ENCODE measurements around the gene LIN37.

Gene LIN37

DNA sequence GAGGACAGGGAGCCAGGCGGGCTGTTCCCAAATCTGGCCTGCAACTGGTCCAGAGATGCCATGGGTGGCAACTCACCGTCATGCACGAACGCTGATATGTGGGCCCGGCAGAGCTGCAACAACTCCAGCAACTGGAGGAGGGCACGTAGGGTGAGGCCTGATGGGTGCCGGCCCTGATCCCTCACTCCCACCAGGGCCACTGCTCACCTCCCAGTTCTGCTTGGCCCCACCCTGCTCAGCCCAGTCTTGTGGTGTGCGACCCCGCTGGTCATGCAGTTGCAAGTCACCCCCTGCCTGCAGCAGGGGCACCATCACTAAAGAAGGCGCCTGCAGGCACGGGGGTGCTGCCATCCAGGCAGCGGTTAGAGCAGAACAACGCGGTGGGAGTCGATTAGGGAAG is 43.9 kb downstream of the LIN37 start:
- TF ChIP-seq, protein P1, sequence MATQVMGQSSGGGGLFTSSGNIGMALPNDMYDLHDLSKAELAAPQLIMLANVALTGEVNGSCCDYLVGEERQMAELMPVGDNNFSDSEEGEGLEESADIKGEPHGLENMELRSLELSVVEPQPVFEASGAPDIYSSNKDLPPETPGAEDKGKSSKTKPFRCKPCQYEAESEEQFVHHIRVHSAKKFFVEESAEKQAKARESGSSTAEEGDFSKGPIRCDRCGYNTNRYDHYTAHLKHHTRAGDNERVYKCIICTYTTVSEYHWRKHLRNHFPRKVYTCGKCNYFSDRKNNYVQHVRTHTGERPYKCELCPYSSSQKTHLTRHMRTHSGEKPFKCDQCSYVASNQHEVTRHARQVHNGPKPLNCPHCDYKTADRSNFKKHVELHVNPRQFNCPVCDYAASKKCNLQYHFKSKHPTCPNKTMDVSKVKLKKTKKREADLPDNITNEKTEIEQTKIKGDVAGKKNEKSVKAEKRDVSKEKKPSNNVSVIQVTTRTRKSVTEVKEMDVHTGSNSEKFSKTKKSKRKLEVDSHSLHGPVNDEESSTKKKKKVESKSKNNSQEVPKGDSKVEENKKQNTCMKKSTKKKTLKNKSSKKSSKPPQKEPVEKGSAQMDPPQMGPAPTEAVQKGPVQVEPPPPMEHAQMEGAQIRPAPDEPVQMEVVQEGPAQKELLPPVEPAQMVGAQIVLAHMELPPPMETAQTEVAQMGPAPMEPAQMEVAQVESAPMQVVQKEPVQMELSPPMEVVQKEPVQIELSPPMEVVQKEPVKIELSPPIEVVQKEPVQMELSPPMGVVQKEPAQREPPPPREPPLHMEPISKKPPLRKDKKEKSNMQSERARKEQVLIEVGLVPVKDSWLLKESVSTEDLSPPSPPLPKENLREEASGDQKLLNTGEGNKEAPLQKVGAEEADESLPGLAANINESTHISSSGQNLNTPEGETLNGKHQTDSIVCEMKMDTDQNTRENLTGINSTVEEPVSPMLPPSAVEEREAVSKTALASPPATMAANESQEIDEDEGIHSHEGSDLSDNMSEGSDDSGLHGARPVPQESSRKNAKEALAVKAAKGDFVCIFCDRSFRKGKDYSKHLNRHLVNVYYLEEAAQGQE (IDR thresholded peaks at IDR 0.05; ENCODE audit: insufficient read depth in 1 of 2, low read depth in 2 of 2, low read length in 2 of 2), result no peak
- no peak for TF ChIP-seq SIN3A (IDR thresholded peaks at IDR 0.05; ENCODE audit: borderline replicate concordance, insufficient read depth, low read length)
- TF ChIP-seq TAF1 (IDR thresholded peaks at IDR 0.05; ENCODE audit: borderline replicate concordance, insufficient read depth, low read length), result no peak
- no peak for TF ChIP-seq POLR2AphosphoS5 (IDR thresholded peaks at IDR 0.05; ENCODE audit: low read depth, low read length)
- TF ChIP-seq FOXP2 (optimal IDR thresholded peaks at IDR 0.05; ENCODE audit: borderline replicate concordance, extremely low read depth, extremely low read length, insufficient read depth), result no peak

DNA sequence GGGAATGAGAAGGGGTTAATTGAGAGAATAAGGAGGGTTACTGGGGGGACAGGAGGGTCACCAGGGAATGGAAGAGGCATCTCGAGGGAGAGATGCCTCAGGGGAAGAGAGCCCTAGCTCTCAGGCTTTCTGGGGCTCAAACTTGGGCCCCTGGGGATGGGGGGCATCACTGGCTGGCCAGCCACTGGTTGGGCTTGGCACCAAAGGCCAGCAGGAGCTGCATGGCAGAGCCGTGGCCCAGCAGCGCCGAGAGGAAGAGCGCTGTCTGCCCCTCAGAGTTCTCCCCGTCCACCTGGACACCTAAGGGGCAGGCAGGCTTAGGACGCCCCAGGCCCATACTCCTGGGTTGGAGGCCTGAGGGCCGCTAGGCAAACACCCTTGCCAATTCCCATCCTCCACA is 44.5 kb downstream of the LIN37 start:
- TF ChIP-seq FOXP2 (optimal IDR thresholded peaks at IDR 0.05; ENCODE audit: borderline replicate concordance, extremely low read depth, extremely low read length, insufficient read depth), result no peak
- TF ChIP-seq POLR2AphosphoS5 (IDR thresholded peaks at IDR 0.05; ENCODE audit: low read depth, low read length), result no peak
- no peak for TF ChIP-seq SIN3A (IDR thresholded peaks at IDR 0.05; ENCODE audit: borderline replicate concordance, insufficient read depth, low read length)
- TF ChIP-seq TAF1 (IDR thresholded peaks at IDR 0.05; ENCODE audit: borderline replicate concordance, insufficient read depth, low read length), result no peak
- TF ChIP-seq, protein P1 (IDR thresholded peaks at IDR 0.05; ENCODE audit: insufficient read depth in 1 of 2, low read depth in 2 of 2, low read length in 2 of 2), result no peak

DNA sequence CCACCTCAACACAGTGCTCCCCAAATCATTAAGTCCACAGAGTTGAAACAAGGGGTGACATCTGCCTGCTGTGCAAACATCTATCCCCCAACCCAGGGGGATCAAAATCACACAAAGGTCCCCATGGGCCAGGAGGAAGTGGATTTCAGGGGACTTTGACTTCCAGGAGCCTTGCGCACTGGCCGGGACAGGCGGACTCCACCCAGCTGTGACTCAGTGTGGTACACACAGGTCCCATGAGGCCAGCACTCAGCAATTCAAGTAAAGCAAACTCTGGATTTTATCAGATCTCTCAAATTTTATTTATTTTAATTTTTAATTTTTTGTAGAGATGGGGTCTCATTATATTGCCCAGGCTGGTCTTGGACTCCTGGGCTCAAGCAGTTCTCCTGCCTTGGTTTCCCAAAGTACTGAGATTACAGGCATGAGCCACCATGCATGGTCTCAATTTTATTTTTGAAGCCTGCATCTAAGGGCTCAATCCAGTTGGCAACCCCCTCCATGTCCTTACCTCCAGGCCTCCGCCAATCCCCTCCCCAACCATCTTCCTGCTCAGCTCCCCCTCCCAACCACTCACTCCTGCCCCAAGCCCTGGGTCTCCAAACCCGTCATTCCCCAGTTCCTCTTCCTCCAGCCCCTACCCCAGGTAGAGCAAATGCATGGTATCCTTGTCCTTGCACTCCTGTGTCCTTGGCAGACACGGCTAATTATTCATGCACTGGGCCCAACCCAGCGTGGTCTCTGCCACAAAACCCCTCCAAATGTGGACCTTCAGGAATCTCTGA is 45.2 kb downstream of the LIN37 start:
- no peak for TF ChIP-seq POLR2AphosphoS5 (IDR thresholded peaks at IDR 0.05; ENCODE audit: low read depth, low read length)
- TF ChIP-seq, protein P1 (IDR thresholded peaks at IDR 0.05; ENCODE audit: insufficient read depth in 1 of 2, low read depth in 2 of 2, low read length in 2 of 2), result no peak
- no peak for TF ChIP-seq FOXP2 (optimal IDR thresholded peaks at IDR 0.05; ENCODE audit: borderline replicate concordance, extremely low read depth, extremely low read length, insufficient read depth)
- TF ChIP-seq SIN3A (IDR thresholded peaks at IDR 0.05; ENCODE audit: borderline replicate concordance, insufficient read depth, low read length), result no peak
- TF ChIP-seq TAF1 (IDR thresholded peaks at IDR 0.05; ENCODE audit: borderline replicate concordance, insufficient read depth, low read length), result no peak

DNA sequence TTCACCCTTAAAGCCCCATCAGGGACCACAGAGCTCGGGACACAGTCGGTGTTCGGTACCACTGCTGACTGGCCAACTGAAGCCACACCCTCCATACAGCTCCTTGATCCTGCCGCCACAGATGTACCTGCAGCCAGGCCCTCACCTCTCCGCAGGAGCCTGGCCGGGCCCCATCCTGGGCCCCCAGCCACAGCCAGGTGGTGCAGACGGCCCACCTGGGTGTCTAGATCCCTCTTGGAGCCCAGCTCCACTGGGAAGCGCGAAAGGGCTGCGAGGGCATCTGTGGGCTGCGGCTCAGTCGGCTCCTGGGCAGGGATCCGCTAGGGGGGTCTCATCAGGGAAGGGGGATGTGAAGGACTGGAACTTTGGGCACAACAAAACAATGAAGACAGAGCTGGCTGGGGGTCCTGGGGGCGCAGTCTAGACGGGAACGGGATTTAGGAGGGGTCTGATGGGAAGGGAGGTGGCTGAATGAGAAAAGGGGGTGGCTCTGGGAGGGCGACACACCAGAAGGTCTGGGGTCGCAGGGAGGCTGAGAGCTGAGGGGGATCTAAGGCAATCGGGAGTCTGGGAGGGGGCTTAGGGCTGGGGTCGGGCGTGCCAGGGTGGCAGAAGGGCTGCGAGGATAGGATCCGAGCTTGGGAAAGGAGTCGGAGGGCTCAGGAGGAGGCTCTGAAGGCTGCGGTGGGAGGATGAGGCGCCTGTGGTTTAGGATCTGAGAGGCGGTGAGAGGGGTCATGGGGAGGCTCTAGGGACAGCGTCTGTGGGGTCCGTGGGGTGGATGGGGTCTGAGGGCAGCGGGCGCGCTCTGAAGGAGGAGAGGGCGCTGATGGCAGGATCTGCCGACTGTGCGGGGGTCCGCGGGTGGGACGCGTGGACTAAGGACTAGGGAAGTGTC is 48.5 kb downstream of the LIN37 start:
- TF ChIP-seq TAF1 (IDR thresholded peaks at IDR 0.05; ENCODE audit: borderline replicate concordance, insufficient read depth, low read length) (no peak), SIN3A (IDR thresholded peaks at IDR 0.05; ENCODE audit: borderline replicate concordance, insufficient read depth, low read length) (no peak), FOXP2 (optimal IDR thresholded peaks at IDR 0.05; ENCODE audit: borderline replicate concordance, extremely low read depth, extremely low read length, insufficient read depth) (no peak), POLR2AphosphoS5 (IDR thresholded peaks at IDR 0.05; ENCODE audit: low read depth, low read length) (no peak)
- TF ChIP-seq, protein P1 (IDR thresholded peaks at IDR 0.05; ENCODE audit: insufficient read depth in 1 of 2, low read depth in 2 of 2, low read length in 2 of 2), result no peak
